ENCODE results near the gene CLP1.

DNA sequence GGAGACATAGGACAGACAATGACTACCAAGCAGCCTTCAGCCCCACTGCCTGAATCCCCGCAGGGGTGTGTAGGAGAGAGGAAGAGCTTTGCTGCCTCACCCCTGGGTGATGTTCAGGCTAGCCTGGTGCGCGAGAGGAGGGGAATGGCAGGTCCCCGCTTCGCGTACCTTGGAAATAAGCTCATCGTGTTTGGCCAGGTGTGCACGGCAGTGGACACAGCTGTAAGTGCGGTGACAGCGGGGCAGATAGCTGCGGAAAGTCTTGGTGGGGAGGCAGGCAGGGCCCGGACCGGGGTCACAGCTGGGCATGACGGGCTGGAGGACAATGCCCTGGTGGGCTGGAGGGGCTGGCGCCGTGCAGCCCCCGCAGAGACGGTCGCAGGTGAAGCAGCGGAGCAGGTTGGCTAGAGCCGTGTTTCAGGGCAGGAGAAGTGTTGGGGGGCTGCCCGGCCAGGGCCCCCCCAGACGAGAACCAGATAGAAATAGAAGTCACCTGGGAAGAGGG is 10.7 kb upstream of the CLP1 start:
- TF ChIP-seq, protein P1, sequence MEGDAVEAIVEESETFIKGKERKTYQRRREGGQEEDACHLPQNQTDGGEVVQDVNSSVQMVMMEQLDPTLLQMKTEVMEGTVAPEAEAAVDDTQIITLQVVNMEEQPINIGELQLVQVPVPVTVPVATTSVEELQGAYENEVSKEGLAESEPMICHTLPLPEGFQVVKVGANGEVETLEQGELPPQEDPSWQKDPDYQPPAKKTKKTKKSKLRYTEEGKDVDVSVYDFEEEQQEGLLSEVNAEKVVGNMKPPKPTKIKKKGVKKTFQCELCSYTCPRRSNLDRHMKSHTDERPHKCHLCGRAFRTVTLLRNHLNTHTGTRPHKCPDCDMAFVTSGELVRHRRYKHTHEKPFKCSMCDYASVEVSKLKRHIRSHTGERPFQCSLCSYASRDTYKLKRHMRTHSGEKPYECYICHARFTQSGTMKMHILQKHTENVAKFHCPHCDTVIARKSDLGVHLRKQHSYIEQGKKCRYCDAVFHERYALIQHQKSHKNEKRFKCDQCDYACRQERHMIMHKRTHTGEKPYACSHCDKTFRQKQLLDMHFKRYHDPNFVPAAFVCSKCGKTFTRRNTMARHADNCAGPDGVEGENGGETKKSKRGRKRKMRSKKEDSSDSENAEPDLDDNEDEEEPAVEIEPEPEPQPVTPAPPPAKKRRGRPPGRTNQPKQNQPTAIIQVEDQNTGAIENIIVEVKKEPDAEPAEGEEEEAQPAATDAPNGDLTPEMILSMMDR (conservative IDR thresholded peaks at IDR 0.05; ENCODE audit: low read depth, low read length) = no peak
- no peak for TF ChIP-seq EZH2 (IDR thresholded peaks at IDR 0.05; ENCODE audit: borderline replicate concordance, low read depth, low read length, poor library complexity, severe bottlenecking)

Measured in A673 (cell line).